Right lobe of liver (tissue), 4 donors: ENCODE results near the gene EPB41L3.

ENCODE experiments used
- POLR2A ChIP-seq: fragments of 450-650 bp; IDR thresholded peaks from one replicate; pipeline ENCODE4 v1.6.1; 2017; ENCODE audit warnings: antibody characterized with exemption, mild to moderate bottlenecking
- TF ChIP-seq, protein P1 (sequence below), 4 donors: fragments of 200-600 bp in 3 of 4; fragments of 450-650 bp in 1 of 4; IDR thresholded peaks; one replicate each; pipeline versions ENCODE4 v1.5.1 to v1.8.0; 2016 to 2022; ENCODE audit warnings: antibody characterized with exemption in 4 of 4, mild to moderate bottlenecking in 2 of 4
- donor health status: DM: no; HTN: no; CAD: no.
- donor health status: DM: no; HTN: no; CAD: no.
- donor health status: DM: no; HTN: yes; CAD: no.

DNA sequence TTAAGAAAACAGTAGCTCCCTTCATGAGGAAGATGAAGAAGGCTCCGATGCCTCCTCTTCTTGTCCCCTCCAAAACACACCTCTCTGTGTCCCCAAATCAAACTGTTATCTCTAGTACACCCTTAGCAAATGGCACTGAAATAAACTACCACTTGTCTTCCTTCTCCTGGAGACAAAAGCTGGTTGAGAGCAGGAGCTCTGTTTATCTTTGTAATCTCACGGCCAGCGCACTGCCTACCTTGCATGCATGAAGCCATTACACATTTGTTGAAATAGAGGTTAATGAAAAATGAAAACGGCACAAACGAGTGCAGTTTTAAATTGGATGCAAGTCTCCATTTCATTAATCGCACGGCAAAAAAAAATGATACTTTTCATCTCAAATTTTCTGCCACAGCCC, 113.7 kb downstream of the EPB41L3 start:
- no peak for TF ChIP-seq POLR2A
- TF ChIP-seq, protein P1, sequence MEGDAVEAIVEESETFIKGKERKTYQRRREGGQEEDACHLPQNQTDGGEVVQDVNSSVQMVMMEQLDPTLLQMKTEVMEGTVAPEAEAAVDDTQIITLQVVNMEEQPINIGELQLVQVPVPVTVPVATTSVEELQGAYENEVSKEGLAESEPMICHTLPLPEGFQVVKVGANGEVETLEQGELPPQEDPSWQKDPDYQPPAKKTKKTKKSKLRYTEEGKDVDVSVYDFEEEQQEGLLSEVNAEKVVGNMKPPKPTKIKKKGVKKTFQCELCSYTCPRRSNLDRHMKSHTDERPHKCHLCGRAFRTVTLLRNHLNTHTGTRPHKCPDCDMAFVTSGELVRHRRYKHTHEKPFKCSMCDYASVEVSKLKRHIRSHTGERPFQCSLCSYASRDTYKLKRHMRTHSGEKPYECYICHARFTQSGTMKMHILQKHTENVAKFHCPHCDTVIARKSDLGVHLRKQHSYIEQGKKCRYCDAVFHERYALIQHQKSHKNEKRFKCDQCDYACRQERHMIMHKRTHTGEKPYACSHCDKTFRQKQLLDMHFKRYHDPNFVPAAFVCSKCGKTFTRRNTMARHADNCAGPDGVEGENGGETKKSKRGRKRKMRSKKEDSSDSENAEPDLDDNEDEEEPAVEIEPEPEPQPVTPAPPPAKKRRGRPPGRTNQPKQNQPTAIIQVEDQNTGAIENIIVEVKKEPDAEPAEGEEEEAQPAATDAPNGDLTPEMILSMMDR (IDR thresholded peaks at IDR 0.05): no peak
